ENCODE results near the gene C10orf53.

DNA sequence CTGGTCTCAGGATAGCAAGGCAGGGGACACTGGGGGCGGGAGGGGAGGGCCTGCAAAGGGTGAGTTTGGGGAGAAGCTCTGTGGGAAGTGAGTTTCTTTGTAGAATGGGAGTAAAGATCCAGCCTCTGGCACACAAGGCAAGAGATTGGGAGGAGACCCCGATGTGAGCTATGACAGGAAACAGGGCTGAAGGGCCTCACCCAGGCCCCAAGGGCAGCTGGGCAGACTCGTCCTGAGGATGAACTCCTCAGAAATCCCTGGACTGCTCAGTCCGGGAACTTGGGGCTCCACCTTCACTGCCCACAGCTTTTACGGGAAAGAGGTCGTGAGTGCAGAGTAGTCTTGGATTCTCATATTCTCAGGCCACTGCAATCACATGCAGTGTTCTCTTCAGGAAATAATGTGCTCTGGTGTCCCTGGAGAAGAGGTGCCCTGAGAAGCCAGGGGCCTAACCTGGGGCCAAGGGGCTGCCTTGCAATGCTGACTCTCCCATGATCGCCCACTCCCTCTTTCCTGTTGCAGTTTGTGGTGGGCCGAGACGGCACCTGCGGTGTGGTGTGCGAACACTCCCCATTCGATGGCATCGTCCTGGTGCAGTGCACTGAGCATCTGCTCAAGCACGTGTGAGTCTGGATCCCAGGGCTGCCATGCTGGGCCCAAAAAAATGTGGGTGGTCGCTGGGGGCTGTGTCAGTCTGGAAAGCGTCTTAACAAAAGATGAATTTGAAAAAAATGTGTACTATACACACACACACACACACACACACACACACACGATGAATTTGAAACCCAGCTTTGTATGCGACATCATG, 31.3 kb upstream of the C10orf53 start:
- TF ChIP-seq, protein P1, sequence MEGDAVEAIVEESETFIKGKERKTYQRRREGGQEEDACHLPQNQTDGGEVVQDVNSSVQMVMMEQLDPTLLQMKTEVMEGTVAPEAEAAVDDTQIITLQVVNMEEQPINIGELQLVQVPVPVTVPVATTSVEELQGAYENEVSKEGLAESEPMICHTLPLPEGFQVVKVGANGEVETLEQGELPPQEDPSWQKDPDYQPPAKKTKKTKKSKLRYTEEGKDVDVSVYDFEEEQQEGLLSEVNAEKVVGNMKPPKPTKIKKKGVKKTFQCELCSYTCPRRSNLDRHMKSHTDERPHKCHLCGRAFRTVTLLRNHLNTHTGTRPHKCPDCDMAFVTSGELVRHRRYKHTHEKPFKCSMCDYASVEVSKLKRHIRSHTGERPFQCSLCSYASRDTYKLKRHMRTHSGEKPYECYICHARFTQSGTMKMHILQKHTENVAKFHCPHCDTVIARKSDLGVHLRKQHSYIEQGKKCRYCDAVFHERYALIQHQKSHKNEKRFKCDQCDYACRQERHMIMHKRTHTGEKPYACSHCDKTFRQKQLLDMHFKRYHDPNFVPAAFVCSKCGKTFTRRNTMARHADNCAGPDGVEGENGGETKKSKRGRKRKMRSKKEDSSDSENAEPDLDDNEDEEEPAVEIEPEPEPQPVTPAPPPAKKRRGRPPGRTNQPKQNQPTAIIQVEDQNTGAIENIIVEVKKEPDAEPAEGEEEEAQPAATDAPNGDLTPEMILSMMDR (IDR thresholded peaks at IDR 0.05; ENCODE audit: insufficient read depth, low read length): no peak
- no peak for TF ChIP-seq GABPA (IDR thresholded peaks at IDR 0.05; ENCODE audit: low read depth)
- TF ChIP-seq POLR2AphosphoS5 (IDR thresholded peaks at IDR 0.05; ENCODE audit: low read depth): no peak
- no peak for TF ChIP-seq REST (IDR thresholded peaks at IDR 0.05; ENCODE audit: insufficient replicate concordance, low read depth)
